Stomach (tissue), 4 donors: ENCODE measurements around the gene PRRG4.

ENCODE experiments used
- POLR2A ChIP-seq, 4 donors: fragments of 450-650 bp; IDR thresholded peaks; one replicate each; pipeline ENCODE4 v1.6.1; 2016; ENCODE audit warnings: antibody characterized with exemption in 4 of 4, control low read depth in 2 of 4, mild to moderate bottlenecking in 1 of 4, moderate library complexity in 1 of 4
- TF ChIP-seq, protein P1 (sequence below), 7 experiments: fragments of 450-650 bp in 4 of 7; fragments of 200-600 bp in 3 of 7; sonication (generic) in 3 of 7; IDR thresholded peaks; one replicate each; pipeline ENCODE4 v1.5.1; 2016 to 2019; ENCODE audit warnings: antibody characterized with exemption in 7 of 7, control low read depth in 2 of 7, mild to moderate bottlenecking in 1 of 7

DNA sequence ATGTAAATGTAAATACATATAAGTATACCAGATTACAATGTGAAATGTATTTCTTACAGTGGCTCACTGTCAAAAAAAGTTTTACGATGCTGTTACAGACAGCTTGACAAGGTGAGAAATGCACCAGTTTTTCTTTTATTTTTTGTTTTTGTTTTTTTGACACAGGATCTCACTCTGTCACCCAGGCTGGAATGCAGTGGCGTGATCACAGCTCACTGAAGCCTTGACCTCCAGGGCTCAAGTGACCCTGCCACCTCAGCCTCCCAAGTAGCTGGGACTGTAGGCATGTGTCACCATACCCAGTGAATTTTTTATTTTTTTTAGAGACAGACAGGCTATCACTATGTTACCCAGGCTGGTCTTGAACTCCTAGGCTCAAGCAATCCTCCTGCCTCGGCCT lies 44.5 kb upstream of the PRRG4 start:
- TF ChIP-seq, protein P1, sequence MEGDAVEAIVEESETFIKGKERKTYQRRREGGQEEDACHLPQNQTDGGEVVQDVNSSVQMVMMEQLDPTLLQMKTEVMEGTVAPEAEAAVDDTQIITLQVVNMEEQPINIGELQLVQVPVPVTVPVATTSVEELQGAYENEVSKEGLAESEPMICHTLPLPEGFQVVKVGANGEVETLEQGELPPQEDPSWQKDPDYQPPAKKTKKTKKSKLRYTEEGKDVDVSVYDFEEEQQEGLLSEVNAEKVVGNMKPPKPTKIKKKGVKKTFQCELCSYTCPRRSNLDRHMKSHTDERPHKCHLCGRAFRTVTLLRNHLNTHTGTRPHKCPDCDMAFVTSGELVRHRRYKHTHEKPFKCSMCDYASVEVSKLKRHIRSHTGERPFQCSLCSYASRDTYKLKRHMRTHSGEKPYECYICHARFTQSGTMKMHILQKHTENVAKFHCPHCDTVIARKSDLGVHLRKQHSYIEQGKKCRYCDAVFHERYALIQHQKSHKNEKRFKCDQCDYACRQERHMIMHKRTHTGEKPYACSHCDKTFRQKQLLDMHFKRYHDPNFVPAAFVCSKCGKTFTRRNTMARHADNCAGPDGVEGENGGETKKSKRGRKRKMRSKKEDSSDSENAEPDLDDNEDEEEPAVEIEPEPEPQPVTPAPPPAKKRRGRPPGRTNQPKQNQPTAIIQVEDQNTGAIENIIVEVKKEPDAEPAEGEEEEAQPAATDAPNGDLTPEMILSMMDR (IDR thresholded peaks at IDR 0.05): no peak
- TF ChIP-seq POLR2A (IDR thresholded peaks at IDR 0.05): no peak
